NCI-H1092 (cell line): Measurements from ENCODE around the gene FAM81B.
"Not testable (repeated sequence)": the region's sequence is repeated elsewhere in the genome, so short reads cannot be mapped to it uniquely, and the experiment has no call there.

Experiments
- DNase-seq: peaks from one replicate; lab custom pipeline; 2025; lab: John Stamatoyannopoulos, UW

FAM81B gene

GRCh38 chr5:95390812-95391492, at the start of gene FAM81B:
Gene FAM81B, plus strand, starts transcription at chr5:95391366. Its CDS starts 24 bp downstream, at chr5:95391390.
- DNase-seq = no peak

- not testable (repeated sequence) for DNase-seq
Observed at GRCh38 chr5:95341444-95341843, 49.7 kb upstream of the FAM81B start.

- DNase-seq = no peak
Observed at GRCh38 chr5:95347506-95348120, 43.6 kb upstream of the FAM81B start.

- DNase-seq = no peak
Observed at GRCh38 chr5:95350631-95351030, 40.5 kb upstream of the FAM81B start.

- no peak for DNase-seq
Observed at GRCh38 chr5:95352691-95353090, 38.5 kb upstream of the FAM81B start.

- DNase-seq = no peak
Observed at GRCh38 chr5:95358320-95358719, 32.8 kb upstream of the FAM81B start.

- DNase-seq = no peak
Observed at GRCh38 chr5:95358848-95359247, 32.3 kb upstream of the FAM81B start.

- not testable (repeated sequence) for DNase-seq
Observed at GRCh38 chr5:95360667-95361066, 30.5 kb upstream of the FAM81B start.

GRCh38 chr5:95365302-95366095, 25.7 kb upstream of the FAM81B start:
- DNase-seq = no peak

GRCh38 chr5:95369782-95370181, 21.4 kb upstream of the FAM81B start:
- no peak for DNase-seq

- DNase-seq = no peak
Observed at GRCh38 chr5:95374061-95374460, 17.1 kb upstream of the FAM81B start.

- no peak for DNase-seq
Observed at GRCh38 chr5:95375591-95375990, 15.6 kb upstream of the FAM81B start.

- no peak for DNase-seq
Observed at GRCh38 chr5:95379133-95379532, 12.0 kb upstream of the FAM81B start.

- no peak for DNase-seq
Observed at GRCh38 chr5:95380103-95380628, 11.0 kb upstream of the FAM81B start.

GRCh38 chr5:95382801-95383200, 8.4 kb upstream of the FAM81B start:
- no peak for DNase-seq

- no peak for DNase-seq
Observed at GRCh38 chr5:95384485-95385213, 6.5 kb upstream of the FAM81B start.

- DNase-seq = no peak
Observed at GRCh38 chr5:95385334-95385733, 5.8 kb upstream of the FAM81B start.

GRCh38 chr5:95391965-95392364, 799 bp downstream of the FAM81B start:
- not testable (repeated sequence) for DNase-seq

- DNase-seq = no peak
Observed at GRCh38 chr5:95392593-95393182, 1.5 kb downstream of the FAM81B start.

- DNase-seq = no peak
Observed at GRCh38 chr5:95393279-95393678, 2.1 kb downstream of the FAM81B start.

- DNase-seq = no peak
Observed at GRCh38 chr5:95398989-95399388, 7.8 kb downstream of the FAM81B start.

- DNase-seq = no peak
Observed at GRCh38 chr5:95401626-95402025, 10.5 kb downstream of the FAM81B start.
